Osteocyte (in vitro differentiated cells): ENCODE data around the gene HARBI1. TPM values are rescaled to one million over a fixed set of nuclear protein-coding genes. Genes with fewer than 3 reads are reported as not detected.

Experiments used
- DNase-seq: peaks from one replicate; pipeline ENCODE4 v3.0.0; 2021; ENCODE audit warnings: mixed read lengths; ENCODE audit not compliant: unreplicated experiment; ENCODE audit errors: extremely low spot score
- H3K27ac Mint-ChIP-seq: one replicate; pipeline ENCODE4 v1.8.0; 2021; ENCODE audit warnings: mild to moderate bottlenecking, mixed read lengths; ENCODE audit not compliant: unreplicated experiment
- H3K27me3 Mint-ChIP-seq: one replicate; pipeline ENCODE4 v1.8.0; 2021; ENCODE audit warnings: mixed read lengths; ENCODE audit not compliant: unreplicated experiment
- H3K36me3 Mint-ChIP-seq: one replicate; pipeline ENCODE4 v1.8.0; 2021; ENCODE audit warnings: mixed read lengths; ENCODE audit not compliant: unreplicated experiment
- H3K4me1 Mint-ChIP-seq: one replicate; pipeline ENCODE4 v1.8.0; 2021; ENCODE audit warnings: mixed read lengths; ENCODE audit not compliant: unreplicated experiment
- H3K4me3 Mint-ChIP-seq: one replicate; pipeline ENCODE4 v1.8.0; 2021; ENCODE audit warnings: mild to moderate bottlenecking, moderate library complexity, mixed read lengths; ENCODE audit not compliant: unreplicated experiment
- H3K9me3 Mint-ChIP-seq: one replicate; pipeline ENCODE4 v1.8.0; 2021; ENCODE audit warnings: mixed read lengths; ENCODE audit not compliant: unreplicated experiment
- total RNA-seq: library from RNA; stranded (reverse); gene quantifications from 2 replicates; pipeline ENCODE4 v1.2.1, GENCODE V29; 2021
- TF ChIP-seq, protein P1 (sequence below): fragments of 200-600 bp; sonication (generic); IDR thresholded peaks from 2 replicates; pipeline ENCODE4 v1.5.0; 2021; ENCODE audit warnings: antibody characterized with exemption, mild to moderate bottlenecking, moderate library complexity

HARBI1 gene
- total RNA-seq, 1 donor from 2014 or later: 6.7 TPM

DNA sequence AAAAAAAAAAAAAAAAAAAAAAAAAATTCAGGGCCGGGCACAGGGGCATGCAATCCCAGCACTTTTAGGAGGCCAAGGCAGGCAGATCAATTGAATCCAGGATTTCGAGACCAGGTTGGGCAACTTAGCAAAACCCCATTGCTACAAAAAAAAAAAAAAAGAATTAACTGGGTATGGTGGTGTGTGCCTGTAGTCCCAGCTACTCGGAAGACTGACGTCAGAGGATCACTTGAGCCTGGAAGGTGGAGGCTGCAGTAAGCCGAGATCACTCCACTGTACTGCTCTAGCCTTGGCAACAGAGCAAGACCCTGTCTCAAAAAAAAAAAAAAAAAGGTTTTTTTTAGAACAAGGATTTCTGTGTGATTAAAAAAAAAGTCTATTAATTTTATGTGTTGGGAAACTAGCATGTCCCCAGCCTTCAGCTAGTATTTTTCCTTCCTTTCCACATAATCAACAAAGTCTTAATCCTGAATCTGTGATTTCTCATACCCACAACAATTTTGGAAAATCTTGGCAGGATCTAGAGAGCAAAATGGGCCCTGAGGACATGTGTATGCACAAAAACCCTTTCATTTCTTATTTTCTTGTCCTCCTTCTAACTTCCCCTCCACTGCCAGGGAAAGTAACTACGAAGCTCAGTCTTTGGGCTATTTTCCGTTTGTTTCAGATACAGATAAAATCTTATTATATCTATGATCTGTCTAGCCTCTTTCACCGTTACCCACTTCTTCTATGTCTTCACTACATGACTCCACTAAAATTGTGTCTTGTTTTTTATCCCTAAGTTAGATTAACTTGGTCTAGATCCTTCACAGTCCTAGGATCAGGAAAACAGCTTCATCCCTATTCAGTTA, 17.5 kb downstream of the HARBI1 start:
- H3K27ac Mint-ChIP-seq: no peak overlapping the region
- no peaks in the 10 kb centered on the region for H3K27me3 Mint-ChIP-seq
- no peaks in the 10 kb centered on the region for H3K4me1 Mint-ChIP-seq
- no peaks in the 10 kb centered on the region for H3K9me3 Mint-ChIP-seq
- no peak for DNase-seq
- H3K36me3 Mint-ChIP-seq: peaks cover 6% of the 10 kb centered on the region
- H3K4me3 Mint-ChIP-seq: no peak overlapping the region
- TF ChIP-seq, protein P1, sequence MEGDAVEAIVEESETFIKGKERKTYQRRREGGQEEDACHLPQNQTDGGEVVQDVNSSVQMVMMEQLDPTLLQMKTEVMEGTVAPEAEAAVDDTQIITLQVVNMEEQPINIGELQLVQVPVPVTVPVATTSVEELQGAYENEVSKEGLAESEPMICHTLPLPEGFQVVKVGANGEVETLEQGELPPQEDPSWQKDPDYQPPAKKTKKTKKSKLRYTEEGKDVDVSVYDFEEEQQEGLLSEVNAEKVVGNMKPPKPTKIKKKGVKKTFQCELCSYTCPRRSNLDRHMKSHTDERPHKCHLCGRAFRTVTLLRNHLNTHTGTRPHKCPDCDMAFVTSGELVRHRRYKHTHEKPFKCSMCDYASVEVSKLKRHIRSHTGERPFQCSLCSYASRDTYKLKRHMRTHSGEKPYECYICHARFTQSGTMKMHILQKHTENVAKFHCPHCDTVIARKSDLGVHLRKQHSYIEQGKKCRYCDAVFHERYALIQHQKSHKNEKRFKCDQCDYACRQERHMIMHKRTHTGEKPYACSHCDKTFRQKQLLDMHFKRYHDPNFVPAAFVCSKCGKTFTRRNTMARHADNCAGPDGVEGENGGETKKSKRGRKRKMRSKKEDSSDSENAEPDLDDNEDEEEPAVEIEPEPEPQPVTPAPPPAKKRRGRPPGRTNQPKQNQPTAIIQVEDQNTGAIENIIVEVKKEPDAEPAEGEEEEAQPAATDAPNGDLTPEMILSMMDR: no peak

DNA sequence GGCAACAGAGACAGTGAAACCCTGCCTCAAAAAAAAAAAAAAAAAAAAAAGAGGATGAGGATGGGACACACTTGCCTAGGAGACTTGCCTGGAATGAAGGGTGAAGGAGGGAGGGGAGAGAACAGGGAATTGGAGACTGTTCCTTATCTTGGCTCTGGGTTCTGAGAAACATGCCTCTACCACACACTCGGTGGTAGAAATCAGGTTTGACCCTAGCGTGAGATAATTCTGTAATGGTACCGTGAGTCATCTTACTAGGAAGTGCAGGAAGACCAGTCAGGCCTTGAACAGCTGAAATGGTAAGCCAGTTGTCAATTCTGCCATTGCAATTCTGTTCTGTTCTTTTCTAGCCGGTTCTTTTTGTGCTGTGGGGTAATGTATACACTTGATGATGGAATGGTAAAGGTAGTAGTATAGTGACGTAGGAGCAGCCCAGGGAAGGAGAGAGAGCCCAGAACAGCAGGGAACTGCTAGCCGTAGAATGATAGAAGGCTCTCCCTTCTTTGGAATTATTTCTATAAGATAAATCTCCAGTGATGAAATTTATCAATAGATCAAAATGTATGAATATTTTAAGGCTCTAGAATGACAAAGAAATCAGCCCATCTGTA, 19.3 kb downstream of the HARBI1 start:
- DNase-seq: no peak
- Mint-ChIP-seq H3K9me3 (no peaks in the 10 kb centered on the region), H3K4me1 (peaks cover 10% of the 10 kb centered on the region), H3K27ac (no peak overlapping the region), H3K4me3 (no peak overlapping the region), H3K27me3 (no peaks in the 10 kb centered on the region), H3K36me3 (peaks cover 4% of the 10 kb centered on the region)
- TF ChIP-seq, protein P1: no peak

DNA sequence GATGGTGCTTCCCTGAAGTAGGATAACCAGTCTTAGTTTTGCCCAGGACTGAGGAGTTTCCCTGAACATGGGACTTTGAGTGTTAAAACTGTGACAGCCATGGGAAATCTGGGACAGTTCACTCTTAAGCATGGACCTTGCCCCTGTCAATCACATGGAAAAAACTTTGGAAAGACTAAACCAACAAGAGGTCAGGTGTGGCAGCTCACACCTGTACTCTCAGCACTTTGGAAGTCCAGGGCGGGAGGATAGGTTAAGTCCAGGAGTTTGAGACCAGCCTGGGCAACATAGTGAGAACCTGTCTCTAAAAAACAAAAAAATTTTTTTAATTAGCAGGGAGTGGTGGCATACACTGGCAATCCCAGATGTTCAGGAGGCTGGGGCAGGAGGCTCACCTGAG, 19.9 kb downstream of the HARBI1 start:
- Mint-ChIP-seq H3K4me1 (peaks cover 16% of the 10 kb centered on the region), H3K36me3 (peaks cover 4% of the 10 kb centered on the region), H3K27me3 (no peaks in the 10 kb centered on the region), H3K4me3 (no peak overlapping the region), H3K27ac (no peak overlapping the region), H3K9me3 (no peaks in the 10 kb centered on the region)
- no peak for DNase-seq
- TF ChIP-seq, protein P1: no peak

DNA sequence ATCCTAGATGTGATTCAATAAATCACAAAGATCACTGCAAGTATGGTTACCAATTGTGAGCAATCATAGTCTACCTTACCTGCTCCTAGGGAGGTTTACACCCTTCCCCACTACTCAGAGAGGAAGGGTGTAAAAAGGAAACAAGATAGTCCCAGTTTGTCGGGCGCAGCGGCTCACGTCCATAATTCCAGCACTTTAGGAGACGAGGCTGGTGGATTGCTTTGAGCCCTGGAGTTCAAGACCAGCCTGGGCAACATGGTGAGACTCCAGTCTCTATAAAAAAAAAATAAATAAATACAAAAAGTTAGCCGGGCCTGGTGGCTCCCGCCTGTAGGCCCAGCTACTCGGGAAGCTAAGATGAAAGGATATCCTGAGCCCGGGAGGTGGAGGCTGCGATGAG, 22.2 kb downstream of the HARBI1 start:
- Mint-ChIP-seq H3K36me3 (peaks cover 7% of the 10 kb centered on the region), H3K4me3 (peak overlapping the region; percentile 98), H3K27ac (no peak overlapping the region)

DNA sequence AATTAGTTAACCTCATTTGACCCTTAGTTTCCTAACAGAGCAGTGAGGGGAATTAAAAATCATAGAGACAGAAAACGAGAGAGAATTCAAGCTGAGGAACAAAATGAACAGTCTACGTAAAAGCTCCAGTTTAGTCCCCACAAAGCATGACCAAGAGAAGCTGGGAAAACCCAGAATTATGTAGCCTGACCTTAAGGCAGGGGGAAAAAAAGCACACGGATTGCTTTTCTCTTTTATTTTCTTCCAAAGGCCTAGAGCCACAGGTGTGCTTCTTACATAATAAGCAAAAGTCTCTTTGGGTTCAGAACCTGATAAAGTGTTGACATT, 22.7 kb downstream of the HARBI1 start:
- Mint-ChIP-seq H3K27ac (peak overlapping the region; percentile 98), H3K9me3 (no peaks in the 10 kb centered on the region), H3K4me3 (peak overlapping the region; percentile 98), H3K4me1 (peaks cover 33% of the 10 kb centered on the region), H3K36me3 (peaks cover 7% of the 10 kb centered on the region), H3K27me3 (no peaks in the 10 kb centered on the region)
- TF ChIP-seq, protein P1: no peak
- no peak for DNase-seq

More for the DNA sequence above, 22.2 kb downstream of the HARBI1 start:
- TF ChIP-seq, protein P1: no peak
- DNase-seq: no peak
- Mint-ChIP-seq H3K9me3 (no peaks in the 10 kb centered on the region), H3K4me1 (peaks cover 32% of the 10 kb centered on the region), H3K27me3 (no peaks in the 10 kb centered on the region)
